ENCODE data around the gene PSPH.

Gene PSPH

DNA sequence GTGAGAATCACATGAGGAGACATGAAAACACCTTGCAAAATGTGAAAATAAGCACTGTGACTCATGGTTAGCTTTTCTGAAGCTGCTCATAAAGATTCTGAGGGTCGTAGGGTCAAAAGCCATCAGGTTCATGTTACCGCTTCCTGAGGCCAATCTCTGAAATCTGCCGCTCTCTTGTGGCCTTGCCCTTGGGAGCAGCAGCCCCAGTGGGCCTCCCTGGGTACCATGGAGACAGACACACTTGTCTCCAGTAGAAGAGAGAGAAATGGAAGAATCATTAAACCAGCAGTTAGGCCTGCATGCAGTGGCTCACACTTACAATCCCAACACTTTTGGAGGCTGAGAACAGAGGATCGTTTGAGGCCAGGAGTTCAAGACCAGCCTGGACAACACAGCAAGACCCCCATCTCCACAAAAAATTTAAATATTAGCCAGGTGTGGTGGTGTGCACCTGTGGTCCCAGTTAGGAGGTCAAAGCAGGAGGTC lies 44.0 kb downstream of the PSPH start:
- no peak for DNase-seq (ENCODE audit: low read depth in 3 of 3)

DNA sequence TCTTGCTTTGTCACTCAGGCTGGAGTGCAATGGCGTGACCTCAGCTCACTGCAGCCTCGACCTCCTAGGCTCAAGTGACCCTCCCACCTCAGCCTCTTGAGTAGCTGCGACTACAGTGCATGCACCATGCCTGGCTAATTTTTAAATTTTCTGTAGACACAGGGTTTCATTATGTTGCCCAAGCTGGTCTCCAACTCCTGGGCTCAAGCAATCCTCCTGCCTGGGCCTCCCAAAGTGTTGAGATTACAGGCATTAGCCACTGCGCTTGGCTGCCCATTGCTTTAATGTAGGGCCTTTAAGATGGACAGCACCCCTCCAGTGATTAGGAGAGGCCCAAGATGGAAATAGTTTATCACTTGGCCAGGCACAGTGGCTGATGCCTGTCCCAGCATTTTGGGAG lies 47.5 kb downstream of the PSPH start:
- no peak for DNase-seq (ENCODE audit: low read depth in 3 of 3)

DNA sequence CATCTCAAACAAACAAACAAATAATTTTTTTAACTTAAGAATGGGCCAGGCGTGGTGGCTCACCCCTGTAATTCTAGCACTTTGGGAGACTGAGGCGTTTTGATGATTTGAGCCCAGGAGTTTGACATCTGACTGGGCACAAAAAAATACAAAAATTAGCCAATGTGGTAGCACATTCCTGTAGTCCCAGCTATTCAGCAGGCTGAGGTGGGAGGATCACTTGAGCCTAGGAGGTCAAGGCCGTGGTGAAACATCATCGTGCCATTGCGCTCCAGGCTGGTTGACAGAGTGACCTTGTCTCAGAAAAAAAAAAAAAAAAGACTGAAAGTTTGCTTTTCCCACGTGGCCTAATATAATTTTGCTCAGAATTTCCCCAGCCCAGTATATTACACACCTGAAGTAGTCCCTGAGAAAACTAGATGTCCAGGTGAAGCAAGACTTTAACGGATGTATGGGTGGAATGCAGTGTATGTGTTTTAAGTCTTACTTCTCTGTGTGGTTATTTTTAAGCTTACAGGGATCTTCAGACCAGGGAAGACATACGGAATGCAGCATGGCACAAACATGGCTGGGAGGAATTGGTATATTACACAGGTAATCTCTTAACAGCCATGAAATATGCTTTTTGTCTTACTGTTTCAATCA lies 54.3 kb downstream of the PSPH start:
- DNase-seq (ENCODE audit: low read depth in 3 of 3): no peak

DNA sequence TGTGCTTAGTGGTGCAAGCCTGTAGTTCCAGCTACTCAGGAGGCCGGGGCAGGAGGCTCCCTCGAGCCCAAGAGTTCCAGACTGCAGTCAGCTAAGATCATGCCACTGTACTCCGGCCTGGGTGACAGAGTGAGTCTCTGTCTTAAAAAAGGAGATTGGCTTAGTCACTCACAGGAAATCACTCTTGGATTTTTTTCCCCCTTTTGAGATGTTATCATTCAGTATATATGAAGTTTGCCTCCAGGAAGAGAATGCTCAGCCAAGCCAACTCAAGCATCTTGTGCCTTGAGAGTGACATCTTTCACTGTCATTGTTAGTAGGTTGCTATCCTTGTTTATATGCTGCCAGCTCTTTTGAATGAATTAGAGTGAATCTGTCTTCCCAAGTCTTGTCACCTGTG lies 58.9 kb downstream of the PSPH start:
- DNase-seq (ENCODE audit: low read depth in 3 of 3): no peak

GRCh38 chr7:55983537-55983936 lies 67.7 kb downstream of the PSPH start:
- no peak for DNase-seq (ENCODE audit: low read depth in 3 of 3)

DNA sequence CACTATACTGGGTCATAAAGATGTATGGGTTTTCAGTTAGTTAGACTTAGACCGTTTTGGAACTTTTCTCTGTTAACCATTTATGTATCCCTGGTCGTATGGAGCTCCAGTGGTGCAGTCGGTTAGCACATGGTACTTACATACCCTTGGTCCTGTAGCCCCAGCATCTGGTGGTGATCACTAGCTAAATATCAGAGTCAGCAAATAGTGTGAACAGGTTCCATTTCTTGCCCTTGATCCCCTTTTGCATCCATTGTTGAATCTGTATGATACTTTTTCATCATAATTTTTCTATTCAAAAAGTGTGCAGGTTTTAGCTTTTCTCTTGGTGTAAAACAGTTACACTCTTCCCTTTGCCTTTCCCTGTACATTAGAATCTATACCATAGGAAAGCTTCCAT lies 71.0 kb downstream of the PSPH start:
- DNase-seq (ENCODE audit: low read depth in 3 of 3): no peak

DNA sequence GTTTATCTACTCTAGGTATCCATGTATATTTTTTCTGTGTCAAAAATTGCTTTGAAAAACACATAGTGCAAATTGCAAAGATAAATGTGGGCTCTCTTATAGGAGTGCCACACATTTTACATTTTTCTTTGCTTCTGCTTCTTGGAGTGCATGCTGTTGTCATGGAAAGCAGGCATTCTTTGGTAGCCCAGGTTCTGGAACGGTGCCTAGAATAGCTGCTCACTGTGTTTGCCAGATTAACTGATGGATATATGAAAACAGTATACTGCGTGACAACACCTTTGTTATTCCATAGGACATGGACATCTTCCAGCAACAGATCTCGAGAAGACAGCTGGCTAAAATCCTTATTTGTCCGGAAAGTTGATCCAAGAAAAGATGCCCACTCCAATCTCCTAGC lies 73.4 kb downstream of the PSPH start:
- no peak for DNase-seq (ENCODE audit: low read depth in 3 of 3)

- no peak for DNase-seq (ENCODE audit: low read depth in 3 of 3)
Observed at GRCh38 chr7:55975988-55976633, 75.1 kb downstream of the PSPH start.

DNA sequence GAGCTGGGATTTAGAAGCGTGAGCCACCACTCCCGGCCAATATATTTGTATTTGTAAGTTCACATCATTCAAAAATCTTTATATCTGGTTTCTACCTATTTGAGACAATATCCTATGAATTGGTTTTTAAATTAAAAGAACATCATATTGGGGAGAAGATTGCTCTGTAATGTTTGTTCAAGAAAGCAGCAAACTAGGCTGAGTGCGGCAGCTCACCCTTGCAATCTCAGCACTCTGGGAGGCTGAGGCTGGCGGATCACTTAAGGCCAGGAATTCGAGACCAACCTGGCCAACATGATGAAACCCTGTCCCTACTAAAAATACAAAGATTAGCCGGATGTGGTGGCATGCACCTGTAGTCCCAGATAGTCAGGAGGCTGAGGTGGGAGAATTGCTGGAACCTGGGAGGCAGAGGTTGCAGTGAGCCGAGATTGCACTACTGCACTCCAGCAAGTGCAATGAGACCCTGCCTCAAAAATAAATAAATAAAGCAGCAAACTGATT lies 77.4 kb downstream of the PSPH start:
- no peak for DNase-seq (ENCODE audit: low read depth in 3 of 3)

DNA sequence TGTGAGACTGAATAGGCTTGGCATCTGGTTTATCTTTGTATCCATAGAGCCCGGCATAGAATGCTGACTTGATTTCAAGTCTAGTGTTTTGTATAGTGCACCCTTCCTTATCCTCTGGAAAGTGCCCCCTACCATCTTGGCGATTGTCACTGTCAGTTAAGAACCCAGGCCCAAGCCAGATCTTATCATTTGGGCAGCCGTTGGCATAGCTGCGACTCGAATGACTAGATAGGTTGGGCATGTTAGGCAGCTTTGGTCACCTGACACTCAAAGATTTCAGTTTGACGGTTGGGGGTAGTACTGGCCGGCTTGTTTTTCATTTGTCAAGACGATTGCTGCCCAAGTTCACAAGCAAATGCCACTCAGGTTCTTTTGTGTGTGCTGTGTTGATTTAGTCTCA lies 80.3 kb downstream of the PSPH start:
- DNase-seq (ENCODE audit: low read depth in 3 of 3): no peak

DNA sequence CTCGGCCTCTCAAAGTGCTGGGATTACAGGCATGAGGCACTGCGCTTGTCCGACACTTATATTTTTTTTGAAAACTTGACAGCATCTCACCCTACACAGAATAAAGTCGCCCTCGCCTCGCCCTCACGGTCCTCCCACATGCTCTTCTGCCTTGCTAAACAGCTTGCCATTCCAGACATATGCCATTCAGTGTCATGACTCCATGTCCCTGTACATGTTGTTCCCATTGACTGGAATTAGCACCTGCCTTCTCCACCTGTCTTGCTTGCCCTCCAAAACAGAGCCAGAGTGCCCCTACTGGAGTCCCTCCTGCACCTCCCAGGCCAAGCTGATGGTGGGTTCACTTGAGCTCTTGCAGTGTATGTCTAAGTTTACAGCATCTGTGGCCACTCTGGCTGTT lies 80.7 kb downstream of the PSPH start:
- no peak for DNase-seq (ENCODE audit: low read depth in 3 of 3)

- DNase-seq (ENCODE audit: low read depth in 3 of 3): no peak
Observed at GRCh38 chr7:55969391-55969790, 81.9 kb downstream of the PSPH start.

DNA sequence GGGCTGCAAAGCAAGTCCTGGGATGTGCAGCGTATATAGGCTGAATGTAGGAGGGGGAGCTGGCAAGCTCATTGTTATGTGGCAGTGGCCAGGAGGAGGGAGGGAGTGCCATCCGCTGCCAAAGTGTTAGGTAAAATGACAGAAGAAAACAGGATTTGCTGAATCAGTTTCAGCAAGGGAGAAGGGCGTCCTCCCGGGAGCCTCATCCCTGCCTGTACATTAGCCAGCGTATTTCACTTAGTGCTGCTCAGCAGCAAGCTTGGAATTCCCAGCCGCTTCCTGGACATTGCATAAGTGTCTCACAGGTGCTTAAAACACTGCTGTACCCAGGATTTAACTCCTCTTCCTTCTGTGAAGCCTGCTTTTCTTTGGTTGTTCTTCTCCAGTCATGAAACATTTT lies 84.4 kb downstream of the PSPH start:
- DNase-seq (ENCODE audit: low read depth in 3 of 3): no peak

GRCh38 chr7:55965805-55966421 lies 85.3 kb downstream of the PSPH start:
- no peak for DNase-seq (ENCODE audit: low read depth in 3 of 3)

GRCh38 chr7:55965100-55965470 lies 86.2 kb downstream of the PSPH start:
- no peak for DNase-seq (ENCODE audit: low read depth in 3 of 3)

DNA sequence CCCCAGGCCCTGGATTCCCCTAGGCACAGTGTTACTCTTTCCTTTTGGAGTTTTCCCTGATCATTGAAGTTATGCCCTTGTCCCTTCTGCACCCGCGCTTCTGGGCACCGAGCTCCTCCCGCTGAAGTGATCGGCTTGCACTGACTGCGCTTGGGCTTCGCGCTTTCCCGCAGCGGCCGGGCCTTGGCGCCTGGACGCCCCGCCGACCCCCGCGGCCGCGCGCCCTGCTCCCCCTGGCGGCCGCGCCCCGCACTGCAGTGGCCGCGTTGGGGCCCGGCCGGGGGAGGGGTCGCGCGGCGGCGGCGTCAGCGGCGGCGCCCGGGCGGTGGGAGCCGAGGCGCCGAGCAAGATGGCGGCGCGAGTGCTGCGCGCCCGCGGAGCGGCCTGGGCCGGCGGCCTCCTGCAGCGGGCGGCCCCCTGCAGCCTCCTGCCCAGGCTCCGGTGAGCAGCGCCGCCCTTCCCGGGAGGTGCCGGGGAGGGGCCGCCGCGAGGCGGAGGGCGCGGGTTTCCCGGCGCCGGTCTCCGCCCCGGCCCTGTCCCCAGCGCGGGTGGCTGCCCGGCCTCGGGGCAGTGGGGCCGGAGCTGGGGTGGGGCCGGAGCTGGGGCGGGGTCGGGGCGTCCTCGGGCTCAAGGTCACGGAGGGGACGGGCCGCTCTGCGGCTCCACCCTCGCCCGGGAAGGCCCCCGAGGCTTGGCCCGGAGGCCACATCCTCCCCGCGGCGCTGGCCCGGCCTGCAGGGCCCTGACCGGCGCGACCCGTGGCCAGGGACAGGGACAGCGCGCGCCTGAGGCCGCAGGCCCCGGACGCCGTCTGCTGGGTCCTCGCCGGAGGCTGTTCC lies 86.8 kb downstream of the PSPH start, which contains the start of gene NIPSNAP2:
TSS of gene NIPSNAP2 (plus strand) at position 325 of the 839 bp plus-strand sequence. CDS start at position 350, 25 bp downstream.
- peak in 2 of 3 experiments; percentile 28 to 61 for DNase-seq (ENCODE audit: low read depth in 3 of 3)

- no peak for DNase-seq (ENCODE audit: low read depth in 3 of 3)
Observed at GRCh38 chr7:55963584-55964168, 87.6 kb downstream of the PSPH start.

- DNase-seq (ENCODE audit: low read depth in 3 of 3): no peak
Observed at GRCh38 chr7:55962014-55962413, 89.2 kb downstream of the PSPH start.
